H9 (cell line): ENCODE measurements around the gene ITIH2. TPM values are rescaled to one million over a fixed set of nuclear protein-coding genes. Genes with fewer than 3 reads are reported as not detected.

Experiments used
- DNase-seq: peaks from one replicate; pipeline ENCODE4 v3.0.0-alpha.2; 2017
- H2AFZ ChIP-seq: one replicate; pipeline ENCODE4 v1.6.1; 2013; ENCODE audit warnings: mild to moderate bottlenecking, low read length, control low read depth, moderate library complexity
- H2AK5ac ChIP-seq: 2 replicates; pipeline ENCODE4 v1.6.1; 2013; ENCODE audit warnings: low read length, control low read depth, mixed read lengths; ENCODE audit not compliant: insufficient read length
- H2BK120ac ChIP-seq: one replicate; pipeline ENCODE4 v1.6.1; 2013; ENCODE audit warnings: low read depth, mild to moderate bottlenecking, low read length, control low read depth, inconsistent platforms; ENCODE audit not compliant: poor library complexity, severe bottlenecking
- H2BK12ac ChIP-seq: 2 replicates; pipeline ENCODE4 v1.6.1; 2013; ENCODE audit warnings: low read length, control low read depth, mixed read lengths, low read depth; ENCODE audit not compliant: insufficient read length
- H2BK15ac ChIP-seq: 2 replicates; pipeline ENCODE4 v1.6.1; 2013; ENCODE audit warnings: low read depth, low read length, control low read depth
- H2BK20ac ChIP-seq: one replicate; pipeline ENCODE4 v1.6.1; 2013; ENCODE audit warnings: low read depth, mild to moderate bottlenecking, low read length, control low read depth, inconsistent platforms; ENCODE audit not compliant: poor library complexity, severe bottlenecking
- H2BK5ac ChIP-seq: 2 replicates; pipeline ENCODE4 v1.6.1; 2013; ENCODE audit warnings: low read length, control low read depth, mixed read lengths; ENCODE audit not compliant: insufficient read length
- H3K14ac ChIP-seq: 2 replicates; pipeline ENCODE4 v1.6.1; 2013; ENCODE audit warnings: low read length, control low read depth; ENCODE audit not compliant: insufficient read depth
- H3K18ac ChIP-seq: 2 replicates; pipeline ENCODE4 v1.6.1; 2013; ENCODE audit warnings: low read depth, mild to moderate bottlenecking, mixed read lengths, low read length, control low read depth; ENCODE audit not compliant: insufficient read length
- H3K23ac ChIP-seq: 2 replicates; pipeline ENCODE4 v1.6.1; 2013; ENCODE audit warnings: low read length, control low read depth, mixed read lengths, low read depth; ENCODE audit not compliant: insufficient read length
- H3K23me2 ChIP-seq: 2 replicates; pipeline ENCODE4 v1.6.1; 2013; ENCODE audit warnings: low read depth, mild to moderate bottlenecking, mixed read lengths, low read length, control low read depth; ENCODE audit not compliant: insufficient read length, poor library complexity, severe bottlenecking
- H3K27ac ChIP-seq: 2 replicates; pipeline ENCODE4 v1.5.1; 2013; ENCODE audit warnings: low read length, control low read depth, mixed read lengths, low read depth; ENCODE audit not compliant: insufficient read length
- H3K27me3 ChIP-seq: 2 replicates; pipeline ENCODE4 v1.6.1; 2013; ENCODE audit warnings: low read length, control low read depth, inconsistent platforms; ENCODE audit not compliant: insufficient read depth
- H3K4ac ChIP-seq: 2 replicates; pipeline ENCODE4 v1.6.1; 2013; ENCODE audit warnings: low read depth, mild to moderate bottlenecking, control low read depth, inconsistent platforms, low read length, moderate library complexity
- H3K4me1 ChIP-seq: 2 replicates; pipeline ENCODE4 v1.6.1; 2013; ENCODE audit warnings: low read length, control low read depth, inconsistent platforms; ENCODE audit not compliant: insufficient read depth
- H3K4me2 ChIP-seq: 2 replicates; pipeline ENCODE4 v1.6.1; 2013; ENCODE audit warnings: low read length, control low read depth, mixed read lengths; ENCODE audit not compliant: insufficient read length, insufficient read depth
- H3K56ac ChIP-seq: 2 replicates; pipeline ENCODE4 v1.6.1; 2013; ENCODE audit warnings: low read depth, mild to moderate bottlenecking, mixed read lengths, low read length, control low read depth; ENCODE audit not compliant: insufficient read length
- H3K79me1 ChIP-seq: 2 replicates; pipeline ENCODE4 v1.6.1; 2013; ENCODE audit warnings: low read depth, mild to moderate bottlenecking, moderate library complexity, low read length, control low read depth, inconsistent platforms; ENCODE audit not compliant: insufficient read depth, poor library complexity, severe bottlenecking
- H3K79me2 ChIP-seq: 2 replicates; pipeline ENCODE4 v1.6.1; 2013; ENCODE audit warnings: low read length, control low read depth, inconsistent platforms; ENCODE audit not compliant: insufficient read depth
- H3K9ac ChIP-seq: 2 replicates; pipeline ENCODE4 v1.6.1; 2013; ENCODE audit warnings: low read length, control low read depth, mixed read lengths; ENCODE audit not compliant: insufficient read length; ENCODE audit errors: extremely low read depth
- H3K9me3 ChIP-seq: one replicate; pipeline ENCODE4 v1.6.1; 2013; ENCODE audit warnings: low read depth, low read length, inconsistent platforms; ENCODE audit not compliant: control insufficient read depth
- H3T11ph ChIP-seq: one replicate; pipeline ENCODE4 v1.6.1; 2013; ENCODE audit warnings: mild to moderate bottlenecking, low read length, control low read depth, inconsistent platforms
- H4K20me1 ChIP-seq: one replicate; pipeline ENCODE4 v1.6.1; 2013; ENCODE audit not compliant: control insufficient read depth, insufficient read length, insufficient read depth
- H4K5ac ChIP-seq: 2 replicates; pipeline ENCODE4 v1.6.1; 2013; ENCODE audit warnings: low read depth, mild to moderate bottlenecking, mixed read lengths, low read length, control low read depth; ENCODE audit not compliant: insufficient read length
- H4K8ac ChIP-seq: replicated peaks from 2 replicates; pipeline ENCODE4 v1.6.1; 2013; ENCODE audit warnings: low read length, control low read depth, mixed read lengths, low read depth; ENCODE audit not compliant: insufficient read length
- H4K91ac ChIP-seq: 2 replicates; pipeline ENCODE4 v1.6.1; 2013; ENCODE audit warnings: low read depth, mild to moderate bottlenecking, moderate library complexity, mixed read lengths, low read length, control low read depth; ENCODE audit not compliant: insufficient read length
- H3K27ac Mint-ChIP-seq, 3 experiments: 2 replicates in 2 of 3; 3 replicates in 1 of 3; pipeline ENCODE4 v1.8.0; 2020 to 2021; ENCODE audit warnings: mixed read lengths in 3 of 3, mild to moderate bottlenecking in 1 of 3, moderate library complexity in 1 of 3
- H3K27me3 Mint-ChIP-seq: 2 replicates; pipeline ENCODE4 v1.8.0; 2021; ENCODE audit warnings: low read depth, mild to moderate bottlenecking, moderate library complexity, mixed read lengths
- H3K36me3 Mint-ChIP-seq, 3 experiments: 2 replicates in 2 of 3; 3 replicates in 1 of 3; pipeline ENCODE4 v1.8.0; 2020 to 2021; ENCODE audit warnings: low read depth in 3 of 3, mixed read lengths in 3 of 3; ENCODE audit not compliant: insufficient read depth in 1 of 3
- H3K4me1 Mint-ChIP-seq, 2 experiments: 2 replicates each; pipeline ENCODE4 v1.8.0; 2020; ENCODE audit warnings: mixed read lengths in 2 of 2
- H3K4me3 Mint-ChIP-seq, 2 experiments: 2 replicates in 1 of 2; 3 replicates in 1 of 2; pipeline ENCODE4 v1.8.0; 2020 to 2021; ENCODE audit warnings: mild to moderate bottlenecking in 2 of 2, mixed read lengths in 2 of 2, moderate library complexity in 1 of 2
- H3K9me3 Mint-ChIP-seq, 2 experiments: 2 replicates in 1 of 2; 3 replicates in 1 of 2; pipeline ENCODE4 v1.8.0; 2020; ENCODE audit warnings: mild to moderate bottlenecking in 2 of 2, mixed read lengths in 2 of 2, moderate library complexity in 1 of 2
- WGBS: extraction: QIAGEN DNeasy Blood & Tissue Kit; methylation state at CpG from one replicate; pipeline ENCODE4 v1.1.7; 2013; ENCODE audit warnings: missing lambda C conversion rate, low lambda C conversion rate, mixed read lengths; ENCODE audit not compliant: insufficient read length; ENCODE audit errors: extremely low coverage; 5-methylcytosine and 5-hydroxymethylcytosine counted together
- total RNA-seq: library from RNA; stranded (reverse); gene quantifications from 2 replicates; pipeline ENCODE4 v1.2.1, GENCODE V29; 2021
- TF ChIP-seq, protein P1 (sequence below): fragments of 200-600 bp; sonication (generic); conservative IDR thresholded peaks from 3 replicates; pipeline ENCODE4 v1.8.0; 2021; ENCODE audit warnings: antibody characterized with exemption, mild to moderate bottlenecking

The ITIH2 gene
- total RNA-seq, 1 experiment from 2014 or later = not detected

DNA sequence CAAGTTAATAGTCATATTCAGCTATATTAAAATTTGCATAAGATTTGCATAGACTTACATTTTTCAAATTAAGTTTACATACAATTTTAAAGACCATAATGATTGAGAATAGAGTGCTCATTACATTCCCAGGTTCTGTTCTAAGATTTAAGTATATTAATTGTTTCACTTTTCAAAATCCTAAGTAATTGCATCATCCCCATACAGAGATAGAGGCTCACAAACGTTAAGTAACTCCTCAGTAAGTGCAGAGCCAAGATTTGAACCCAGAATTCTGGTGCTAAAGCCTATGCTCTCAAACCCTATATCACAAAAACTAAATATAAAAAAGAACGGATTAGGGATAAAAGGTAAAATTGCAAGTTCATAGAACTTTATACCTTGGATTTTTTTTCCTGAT lies 38.4 kb upstream of the ITIH2 start:
- H4K20me1 ChIP-seq = no peaks in the 10 kb centered on the region
- no peak overlapping the region for H2BK12ac ChIP-seq
- no peak overlapping the region for H2AK5ac ChIP-seq
- TF ChIP-seq, protein P1, sequence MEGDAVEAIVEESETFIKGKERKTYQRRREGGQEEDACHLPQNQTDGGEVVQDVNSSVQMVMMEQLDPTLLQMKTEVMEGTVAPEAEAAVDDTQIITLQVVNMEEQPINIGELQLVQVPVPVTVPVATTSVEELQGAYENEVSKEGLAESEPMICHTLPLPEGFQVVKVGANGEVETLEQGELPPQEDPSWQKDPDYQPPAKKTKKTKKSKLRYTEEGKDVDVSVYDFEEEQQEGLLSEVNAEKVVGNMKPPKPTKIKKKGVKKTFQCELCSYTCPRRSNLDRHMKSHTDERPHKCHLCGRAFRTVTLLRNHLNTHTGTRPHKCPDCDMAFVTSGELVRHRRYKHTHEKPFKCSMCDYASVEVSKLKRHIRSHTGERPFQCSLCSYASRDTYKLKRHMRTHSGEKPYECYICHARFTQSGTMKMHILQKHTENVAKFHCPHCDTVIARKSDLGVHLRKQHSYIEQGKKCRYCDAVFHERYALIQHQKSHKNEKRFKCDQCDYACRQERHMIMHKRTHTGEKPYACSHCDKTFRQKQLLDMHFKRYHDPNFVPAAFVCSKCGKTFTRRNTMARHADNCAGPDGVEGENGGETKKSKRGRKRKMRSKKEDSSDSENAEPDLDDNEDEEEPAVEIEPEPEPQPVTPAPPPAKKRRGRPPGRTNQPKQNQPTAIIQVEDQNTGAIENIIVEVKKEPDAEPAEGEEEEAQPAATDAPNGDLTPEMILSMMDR = no peak
- H3K27ac Mint-ChIP-seq = no peak overlapping the region
- H3K9me3 ChIP-seq = no peaks in the 10 kb centered on the region
- no peak overlapping the region for H3K14ac ChIP-seq
- no peak overlapping the region for H2BK5ac ChIP-seq
- H3K4me3 Mint-ChIP-seq = no peak overlapping the region
- no peak overlapping the region for H3K4ac ChIP-seq
- no peak overlapping the region for H3K27ac ChIP-seq
- no CpG with 5 or more reads among the region's 2 CpGs for WGBS
- no peaks in the 10 kb centered on the region for H3K36me3 Mint-ChIP-seq
- H3K56ac ChIP-seq = no peak overlapping the region
- H3T11ph ChIP-seq = no peak overlapping the region
- H3K4me1 Mint-ChIP-seq = peaks cover 13 to 16% of the 10 kb centered on the region in 2 experiments
- H3K27me3 Mint-ChIP-seq = peaks cover 58% of the 10 kb centered on the region
- H4K5ac ChIP-seq = no peak overlapping the region
- no peak overlapping the region for H3K9ac ChIP-seq
- peaks cover 7% of the 10 kb centered on the region for H3K23me2 ChIP-seq
- H3K4me1 ChIP-seq = no peaks in the 10 kb centered on the region
- H2AFZ ChIP-seq = no peak overlapping the region
- no peaks in the 10 kb centered on the region for H3K79me1 ChIP-seq
- H4K91ac ChIP-seq = no peak overlapping the region
- no peak overlapping the region for H3K4me2 ChIP-seq
- no peak overlapping the region for H4K8ac ChIP-seq
- H3K18ac ChIP-seq = no peak overlapping the region
- H3K9me3 Mint-ChIP-seq = no peaks in the 10 kb centered on the region; a peak in 1 of 5 replicates
- H3K27me3 ChIP-seq = peaks cover 13% of the 10 kb centered on the region; the same call in 1 of the 2 replicates
- no peak overlapping the region for H2BK20ac ChIP-seq
- H3K79me2 ChIP-seq = no peaks in the 10 kb centered on the region
- H3K23ac ChIP-seq = no peak overlapping the region
- no peak overlapping the region for H2BK15ac ChIP-seq
- H2BK120ac ChIP-seq = no peak overlapping the region
- no peak for DNase-seq
